Body of pancreas (tissue), 4 donors: ENCODE measurements around the gene ARHGEF25. TPM values are rescaled to one million over a fixed set of nuclear protein-coding genes. Genes with fewer than 3 reads are reported as not detected.
"Not testable (repeated sequence)": the region's sequence is repeated elsewhere in the genome, so short reads cannot be mapped to it uniquely, and the experiment has no call there.

Source experiments
- ATAC-seq: fragments of 150-250 bp; one replicate; pipeline ENCODE4 v1.9.1; 2016
- DNase-seq, 4 donors: peaks; one replicate each; pipeline ENCODE4 v3.0.0-alpha.2; 2019
- H3K27ac ChIP-seq, 4 donors: fragments of 200-600 bp; sonication (generic); 1 replicate in 3 of 4; 2 replicates in 1 of 4; pipeline versions ENCODE4 v1.5.1 to v1.6.1; 2016 to 2019; ENCODE audit warnings: mild to moderate bottlenecking in 1 of 4, mixed read lengths in 1 of 4, moderate library complexity in 1 of 4
- H3K27me3 ChIP-seq, 2 donors: fragments of 200-600 bp; sonication (generic); one replicate each; pipeline ENCODE4 v1.6.0; 2016; ENCODE audit warnings: mild to moderate bottlenecking in 1 of 2
- H3K36me3 ChIP-seq, 2 donors: fragments of 200-600 bp; sonication (generic); replicated peaks in 1 of 2; 2 replicates each; pipeline ENCODE4 v1.5.1; 2016; ENCODE audit warnings: low read depth in 2 of 2; ENCODE audit not compliant: insufficient read depth in 1 of 2
- H3K4me1 ChIP-seq: fragments of 200-600 bp; sonication (generic); one replicate; pipeline ENCODE4 v1.6.0; 2016
- H3K4me3 ChIP-seq, 2 donors: fragments of 200-600 bp; sonication (generic); 1 replicate in 1 of 2; 2 replicates in 1 of 2; pipeline ENCODE4 v1.5.1; 2016 to 2019
- H3K9me3 ChIP-seq, 3 donors: fragments of 200-600 bp; sonication (generic); 1 replicate in 2 of 3; 2 replicates in 1 of 3; pipeline ENCODE4 v1.5.1; 2016
- POLR2A ChIP-seq, 3 donors: fragments of 450-650 bp; IDR thresholded peaks; one replicate each; pipeline ENCODE4 v1.6.1; 2016; ENCODE audit warnings: antibody characterized with exemption in 3 of 3, mild to moderate bottlenecking in 2 of 3
- WGBS, 2 donors: methylation state at CpG; one replicate each; pipeline ENCODE4 v1.1.5; 2017; 5-methylcytosine and 5-hydroxymethylcytosine counted together
- intact Hi-C: fragments of 100-400 bp; cut with DNase I; formaldehyde crosslinking; loops from one replicate; pipeline ENCODE4 v1.15.1; 2023
- total RNA-seq, 2 donors: library from RNA; depleted of rRNA; stranded (reverse); fragments of >200 nt; gene quantifications; one replicate each; pipeline ENCODE4 v1.1.0, GENCODE V29; 2016
- TF ChIP-seq, protein P1 (sequence below), 7 experiments: fragments of 450-650 bp in 4 of 7; fragments of 200-600 bp in 3 of 7; sonication (generic) in 3 of 7; IDR thresholded peaks; one replicate each; pipeline ENCODE4 v1.5.1; 2016 to 2019; ENCODE audit warnings: antibody characterized with exemption in 7 of 7

ARHGEF25 gene
- total RNA-seq, 2 donors from 2014 or later = 10.1 to 10.9 TPM

DNA sequence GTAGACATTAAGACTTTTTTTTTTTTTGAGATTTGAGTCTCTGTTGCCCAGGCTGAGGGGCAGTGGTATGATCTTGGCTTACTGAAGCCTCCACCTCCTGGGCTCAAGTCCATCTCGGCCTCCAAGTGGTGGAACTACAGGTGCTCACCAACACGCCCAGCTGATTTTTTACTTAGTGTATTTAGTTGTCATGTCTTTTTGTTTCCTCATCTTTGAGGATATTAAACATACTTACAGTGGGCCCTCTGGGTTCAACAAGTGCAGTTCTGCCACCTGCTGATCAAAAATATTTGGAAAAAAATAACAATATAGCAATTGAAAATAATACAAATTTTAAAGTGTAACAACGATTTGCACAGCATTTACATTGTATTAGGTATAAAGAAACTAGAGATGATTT is 26.1 kb downstream of the ARHGEF25 start:
- Histone ChIP-seq H3K9me3 (no peaks in the 10 kb centered on the region), H3K36me3 (no peaks in the 10 kb centered on the region), H3K27ac (no peak overlapping the region), H3K4me3 (no peak overlapping the region), H3K4me1 (peaks cover 20% of the 10 kb centered on the region), H3K27me3 (peaks cover 0 to 4% of the 10 kb centered on the region in 2 donors)
- intact Hi-C loops = no loop called here
- TF ChIP-seq, protein P1, sequence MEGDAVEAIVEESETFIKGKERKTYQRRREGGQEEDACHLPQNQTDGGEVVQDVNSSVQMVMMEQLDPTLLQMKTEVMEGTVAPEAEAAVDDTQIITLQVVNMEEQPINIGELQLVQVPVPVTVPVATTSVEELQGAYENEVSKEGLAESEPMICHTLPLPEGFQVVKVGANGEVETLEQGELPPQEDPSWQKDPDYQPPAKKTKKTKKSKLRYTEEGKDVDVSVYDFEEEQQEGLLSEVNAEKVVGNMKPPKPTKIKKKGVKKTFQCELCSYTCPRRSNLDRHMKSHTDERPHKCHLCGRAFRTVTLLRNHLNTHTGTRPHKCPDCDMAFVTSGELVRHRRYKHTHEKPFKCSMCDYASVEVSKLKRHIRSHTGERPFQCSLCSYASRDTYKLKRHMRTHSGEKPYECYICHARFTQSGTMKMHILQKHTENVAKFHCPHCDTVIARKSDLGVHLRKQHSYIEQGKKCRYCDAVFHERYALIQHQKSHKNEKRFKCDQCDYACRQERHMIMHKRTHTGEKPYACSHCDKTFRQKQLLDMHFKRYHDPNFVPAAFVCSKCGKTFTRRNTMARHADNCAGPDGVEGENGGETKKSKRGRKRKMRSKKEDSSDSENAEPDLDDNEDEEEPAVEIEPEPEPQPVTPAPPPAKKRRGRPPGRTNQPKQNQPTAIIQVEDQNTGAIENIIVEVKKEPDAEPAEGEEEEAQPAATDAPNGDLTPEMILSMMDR (IDR thresholded peaks at IDR 0.05) = no peak
- no peak for TF ChIP-seq POLR2A (IDR thresholded peaks at IDR 0.05)
- ATAC-seq (no peak), DNase-seq (no peak)
- WGBS, 2 donors = 52 to 58% methylated on average over 3 of the region's 3 CpGs

DNA sequence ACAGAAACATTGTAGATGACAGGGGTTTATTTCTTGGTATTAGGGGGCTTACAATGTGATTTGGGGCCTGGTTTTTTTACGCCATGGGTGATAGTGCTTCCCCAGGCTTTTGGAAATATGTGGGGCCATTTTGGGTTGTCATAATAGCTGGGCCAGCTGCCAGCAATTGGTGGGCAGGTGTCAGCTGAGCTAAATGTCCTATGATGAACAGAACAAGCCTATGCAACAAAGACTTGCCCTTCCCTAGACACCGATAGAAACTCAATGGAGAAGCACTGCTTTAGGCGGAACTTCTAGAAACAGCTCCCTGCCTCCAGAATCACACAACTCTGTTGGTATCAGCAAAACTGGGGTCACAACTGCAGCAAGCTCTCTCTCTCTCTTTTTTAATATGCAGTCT is 26.9 kb downstream of the ARHGEF25 start:
- Histone ChIP-seq H3K27ac (no peak overlapping the region), H3K4me3 (no peak overlapping the region), H3K4me1 (peaks cover 14% of the 10 kb centered on the region), H3K27me3 (peaks cover 0 to 3% of the 10 kb centered on the region in 2 donors), H3K9me3 (no peaks in the 10 kb centered on the region), H3K36me3 (no peaks in the 10 kb centered on the region)
- intact Hi-C loops = no loop called here
- DNase-seq (no peak), ATAC-seq (no peak)
- no peak for TF ChIP-seq POLR2A (IDR thresholded peaks at IDR 0.05)
- TF ChIP-seq, protein P1 (IDR thresholded peaks at IDR 0.05) = no peak
- 88 to 92% methylated on average over 3 of the region's 3 CpGs for WGBS, 2 donors

DNA sequence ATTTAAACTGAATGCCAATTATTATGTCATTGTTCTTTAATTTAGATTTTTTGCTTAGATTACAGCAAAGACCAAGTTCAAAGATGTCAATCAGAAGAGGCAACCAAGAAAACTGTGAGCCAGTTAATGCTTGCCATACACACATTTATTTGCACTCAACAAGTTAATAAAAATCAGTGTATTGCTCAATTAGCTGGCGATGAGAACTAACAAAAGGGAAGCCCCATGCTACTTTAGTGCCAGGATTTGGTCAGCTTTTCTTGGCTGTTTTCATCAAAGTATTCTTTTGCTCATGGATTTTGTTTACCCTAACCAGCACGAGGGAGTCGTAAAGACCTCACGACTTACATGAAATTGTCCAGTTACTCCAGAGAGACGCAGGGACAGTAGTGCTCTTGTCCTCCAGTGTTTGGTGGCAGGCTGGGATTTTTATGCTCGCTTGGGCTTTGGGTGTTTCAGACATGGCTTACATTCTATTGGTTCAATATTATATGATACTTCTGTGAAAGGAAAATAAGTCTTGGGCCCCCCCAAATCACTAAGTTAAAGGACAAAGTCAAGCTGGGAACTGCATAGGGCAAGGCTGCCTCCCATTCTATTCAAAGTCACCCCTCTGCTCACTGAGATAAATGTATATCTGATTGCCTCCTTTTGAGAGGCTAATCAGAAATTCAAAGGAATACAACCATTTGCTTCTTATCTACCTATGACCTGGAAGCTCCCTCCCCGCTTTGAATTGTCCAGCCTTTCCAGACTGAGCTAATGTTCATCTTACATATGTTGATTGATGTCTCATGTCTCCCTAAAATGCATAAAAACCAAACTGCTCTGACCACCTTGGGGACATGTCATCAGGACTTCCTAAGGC is 29.2 kb downstream of the ARHGEF25 start:
- intact Hi-C loops = no loop called here
- no peak for TF ChIP-seq POLR2A (IDR thresholded peaks at IDR 0.05)
- TF ChIP-seq, protein P1 (IDR thresholded peaks at IDR 0.05) = no peak
- Histone ChIP-seq H3K4me3 (no peak overlapping the region), H3K4me1 (peaks cover 10% of the 10 kb centered on the region), H3K27me3 (no peaks in the 10 kb centered on the region), H3K36me3 (no peaks in the 10 kb centered on the region), H3K9me3 (no peaks in the 10 kb centered on the region), H3K27ac (no peak overlapping the region)
- ATAC-seq = no peak
- DNase-seq = no peak
- 74 to 75% methylated on average over 7 of the region's 7 CpGs for WGBS, 2 donors

DNA sequence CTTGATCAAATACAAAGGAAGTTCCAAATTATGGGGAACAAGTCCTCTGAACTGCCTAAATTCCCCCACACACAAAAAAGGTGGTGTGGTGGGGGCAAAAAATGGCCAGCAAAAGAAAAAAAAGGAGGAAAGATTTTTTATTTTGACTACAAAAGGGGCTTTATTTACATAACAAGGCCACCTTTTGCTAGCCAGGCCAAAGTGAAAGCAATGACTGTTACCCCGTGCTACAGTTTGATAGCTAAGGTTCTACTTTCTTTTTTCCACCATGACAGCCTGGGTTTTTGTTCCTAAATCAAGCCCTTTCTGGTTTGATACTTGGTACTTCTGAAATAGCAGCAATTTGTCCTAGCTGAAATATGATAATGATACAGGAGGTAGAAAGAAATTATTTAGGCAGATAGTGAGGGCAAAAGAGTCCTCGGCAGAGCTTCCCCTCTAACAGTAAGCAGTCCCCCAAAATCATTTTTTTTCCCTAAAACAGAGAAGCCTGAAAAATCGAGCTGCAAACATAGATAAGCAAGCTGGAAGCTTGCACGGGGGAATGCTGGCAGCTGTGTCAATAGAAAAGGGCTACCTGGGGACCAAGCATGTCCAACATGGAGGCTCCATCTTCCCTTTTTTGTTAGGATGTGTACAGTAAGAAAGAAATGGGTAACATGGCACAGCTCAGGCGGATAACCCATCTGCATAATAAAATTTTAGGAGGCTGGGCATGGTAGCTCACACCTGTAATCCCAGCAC is 30.6 kb downstream of the ARHGEF25 start:
- DNase-seq = peak; percentile 46 to 67 (median 50)
- Histone ChIP-seq H3K4me1 (peaks cover 10% of the 10 kb centered on the region), H3K27ac (peak overlapping the region in 1 of 4 donors; percentile 20), H3K36me3 (no peaks in the 10 kb centered on the region), H3K4me3 (no peak overlapping the region), H3K9me3 (no peaks in the 10 kb centered on the region), H3K27me3 (no peaks in the 10 kb centered on the region)
- intact Hi-C loops = no loop called here
- TF ChIP-seq, protein P1 (IDR thresholded peaks at IDR 0.05) = no peak
- TF ChIP-seq POLR2A (IDR thresholded peaks at IDR 0.05) = no peak
- 27 to 34% methylated on average over 5 of the region's 5 CpGs for whole genome bisulfite sequencing, 2 donors
- ATAC-seq = no peak

DNA sequence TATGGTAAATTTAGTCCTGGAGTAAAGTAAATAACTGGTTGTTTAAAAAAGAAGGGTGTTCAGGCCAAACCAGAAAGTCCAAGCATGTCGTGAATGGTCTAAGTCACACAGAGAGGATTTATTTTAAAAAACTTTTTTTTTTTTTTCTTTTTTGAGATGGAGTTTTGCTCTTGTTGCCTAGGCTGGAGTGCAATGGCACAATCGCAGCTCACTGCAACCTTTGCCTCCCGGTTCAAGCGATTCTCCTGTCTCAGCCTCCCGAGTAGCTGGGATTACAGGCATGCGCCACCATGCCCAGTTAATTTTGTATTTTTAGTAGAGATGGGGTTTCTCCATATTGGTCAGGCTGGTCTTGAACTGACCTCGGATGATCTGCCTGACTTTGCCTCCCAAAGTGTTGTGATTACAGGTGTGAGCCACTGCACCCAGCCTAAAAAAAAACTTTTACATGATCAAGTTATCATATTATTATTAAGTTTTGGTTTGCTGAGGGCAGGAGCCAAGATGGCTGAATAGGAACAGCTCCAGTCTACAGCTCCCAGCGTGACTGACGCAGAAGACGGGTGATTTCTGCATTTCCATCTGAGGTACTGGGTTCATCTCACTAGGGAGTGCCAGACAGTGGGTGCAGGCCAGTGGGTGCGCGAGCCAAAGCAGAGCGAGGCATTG is 34.9 kb downstream of the ARHGEF25 start:
- H3K27me3 ChIP-seq, H3K4me1 ChIP-seq, H3K36me3 ChIP-seq, H3K4me3 ChIP-seq, ATAC-seq, intact Hi-C loops, DNase-seq, H3K9me3 ChIP-seq, H3K27ac ChIP-seq: not testable (repeated sequence)
- WGBS, 2 donors = 54 to 60% methylated on average over 7 to 10 of the region's 13 CpGs

DNA sequence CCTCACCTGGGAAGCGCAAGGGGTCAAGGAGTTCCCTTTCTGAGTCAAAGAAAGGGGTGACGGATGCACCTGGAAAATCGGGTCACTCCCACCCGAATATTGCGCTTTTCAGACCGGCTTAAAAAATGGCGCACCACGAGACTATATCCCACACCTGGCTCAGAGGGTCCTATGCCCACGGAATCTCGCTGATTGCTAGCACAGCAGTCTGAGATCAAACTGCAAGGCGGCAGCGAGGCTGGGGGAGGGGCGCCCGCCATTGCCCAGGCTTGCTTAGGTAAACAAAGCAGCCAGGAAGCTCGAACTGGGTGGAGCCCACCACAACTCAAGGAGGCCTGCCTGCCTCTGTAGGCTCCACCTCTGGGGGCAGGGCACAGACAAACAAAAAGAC is 35.4 kb downstream of the ARHGEF25 start:
- H3K4me1 ChIP-seq, intact Hi-C loops, ATAC-seq, H3K4me3 ChIP-seq, H3K9me3 ChIP-seq, DNase-seq, H3K27me3 ChIP-seq, H3K36me3 ChIP-seq, H3K27ac ChIP-seq: not testable (repeated sequence)
- 100% methylated on average over 5 of the region's 15 CpGs; no CpG with 5 or more reads in 1 of the 2 donors for WGBS, 2 donors
